HG03135 (cell line): ENCODE measurements around the gene FIBCD1.

Source experiments
- ATAC-seq: cut with Tn5 transposase; IDR thresholded peaks from one replicate; pipeline ENCODE4 v1.9.1; 2021; ENCODE audit warnings: mild to moderate bottlenecking, moderate library complexity; ENCODE audit not compliant: unreplicated experiment

The FIBCD1 gene

DNA sequence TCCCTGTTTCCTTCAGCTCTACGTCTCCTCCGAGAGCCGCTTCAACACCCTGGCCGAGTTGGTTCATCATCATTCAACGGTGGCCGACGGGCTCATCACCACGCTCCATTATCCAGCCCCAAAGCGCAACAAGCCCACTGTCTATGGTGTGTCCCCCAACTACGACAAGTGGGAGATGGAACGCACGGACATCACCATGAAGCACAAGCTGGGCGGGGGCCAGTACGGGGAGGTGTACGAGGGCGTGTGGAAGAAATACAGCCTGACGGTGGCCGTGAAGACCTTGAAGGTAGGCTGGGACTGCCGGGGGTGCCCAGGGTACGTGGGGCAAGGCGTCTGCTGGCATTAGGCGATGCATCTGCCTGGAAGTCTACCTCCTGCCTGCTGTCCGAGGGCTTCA is 76.3 kb downstream of the FIBCD1 start:
- no peak for ATAC-seq

DNA sequence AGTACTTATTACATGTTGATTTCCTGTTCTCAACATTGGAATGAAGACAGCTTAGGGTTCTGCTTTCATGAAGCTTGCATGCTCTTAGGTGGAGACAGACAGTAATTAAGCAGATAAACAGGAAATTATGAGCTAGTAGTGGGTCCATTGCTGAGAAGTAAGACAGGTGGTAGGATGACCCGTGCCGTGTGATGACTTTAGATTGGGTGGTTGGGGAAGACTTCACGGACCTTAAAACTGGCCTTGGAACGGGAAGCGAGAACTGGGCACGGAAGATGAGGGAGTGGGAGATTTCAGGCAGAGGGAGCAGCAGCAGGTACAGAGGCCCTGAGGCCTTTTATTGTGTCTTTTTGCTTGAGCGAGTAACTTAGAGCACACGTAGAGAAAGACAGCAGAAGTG is 76.8 kb downstream of the FIBCD1 start:
- ATAC-seq = no peak

DNA sequence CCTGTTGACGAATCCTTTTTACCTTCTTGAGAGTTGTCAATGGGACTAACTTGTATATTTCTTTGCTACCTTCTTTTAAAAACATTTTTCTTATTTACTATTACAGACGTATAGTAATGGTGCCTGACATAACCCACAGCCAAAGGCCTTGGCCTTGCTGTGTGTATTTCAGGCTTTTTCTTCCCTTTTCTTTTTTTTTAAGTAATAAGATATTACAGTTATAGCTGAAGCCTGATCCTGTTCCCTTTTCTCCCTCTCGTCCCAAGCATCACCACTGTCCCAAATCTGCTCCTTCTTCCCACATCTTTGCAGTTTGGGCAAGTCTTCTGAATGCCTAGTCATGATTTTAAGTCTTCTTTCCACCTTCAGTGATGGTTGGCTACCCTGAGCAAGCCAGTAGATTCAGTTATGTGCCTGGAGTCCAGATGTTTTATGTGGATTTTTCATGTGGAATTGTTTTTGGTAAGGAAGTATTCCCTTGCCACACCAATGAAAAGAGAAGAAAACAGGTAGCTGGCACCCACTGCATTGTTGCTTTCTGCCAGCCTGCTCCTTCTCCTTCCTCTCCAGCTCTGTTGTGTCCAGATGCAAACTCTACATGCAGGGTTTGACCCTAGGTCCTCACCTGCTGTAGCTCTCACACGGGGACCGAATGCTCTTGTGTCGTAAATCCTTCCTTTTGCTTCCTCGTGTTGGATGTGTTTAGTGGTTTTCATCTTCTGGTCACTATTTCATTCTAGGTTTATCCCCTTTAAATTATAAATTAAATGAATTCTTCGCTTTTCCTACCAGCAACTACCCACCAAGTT is 77.5 kb downstream of the FIBCD1 start:
- no peak for ATAC-seq

DNA sequence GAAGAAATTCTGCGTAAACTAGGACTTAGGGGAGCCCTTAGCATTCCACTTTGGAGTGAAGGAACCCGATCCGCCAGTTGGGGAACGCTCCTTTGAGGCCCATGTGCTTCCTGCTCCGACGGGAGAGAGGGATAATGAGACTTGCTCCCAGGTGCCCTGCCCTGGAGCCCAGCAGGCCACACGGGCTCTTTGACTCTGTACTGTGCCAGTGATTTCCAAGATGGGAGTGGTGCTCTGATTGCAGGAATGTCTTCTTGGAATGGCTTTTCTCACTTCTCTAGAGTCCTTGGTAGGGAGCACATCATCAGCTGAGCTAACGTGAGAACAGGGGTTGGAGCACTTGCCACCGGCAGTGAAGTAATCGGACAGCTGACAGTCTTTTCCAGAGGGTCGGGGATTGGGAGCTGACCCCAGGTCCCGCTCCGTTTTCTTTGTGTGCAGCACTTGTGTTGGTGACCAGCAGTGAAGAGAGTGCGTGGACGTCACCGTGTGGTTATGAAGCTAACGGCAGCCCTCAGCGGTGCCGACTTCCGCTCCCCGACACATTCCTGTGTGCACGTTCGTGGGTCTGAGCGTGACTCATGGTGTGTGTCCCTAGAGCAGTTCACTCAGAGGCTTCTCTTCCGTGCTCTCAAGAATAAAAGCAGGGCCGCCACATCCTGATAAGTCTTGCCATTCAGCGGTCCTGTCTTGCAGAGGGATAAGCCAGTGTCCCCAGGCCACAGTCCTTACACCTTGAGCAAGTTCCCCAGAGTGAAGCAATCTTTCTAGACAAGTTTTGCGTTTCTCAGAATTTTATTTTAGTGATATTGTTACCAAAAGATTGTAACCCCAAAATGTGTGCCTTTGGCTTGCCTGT is 78.4 kb downstream of the FIBCD1 start:
- ATAC-seq = no peak

DNA sequence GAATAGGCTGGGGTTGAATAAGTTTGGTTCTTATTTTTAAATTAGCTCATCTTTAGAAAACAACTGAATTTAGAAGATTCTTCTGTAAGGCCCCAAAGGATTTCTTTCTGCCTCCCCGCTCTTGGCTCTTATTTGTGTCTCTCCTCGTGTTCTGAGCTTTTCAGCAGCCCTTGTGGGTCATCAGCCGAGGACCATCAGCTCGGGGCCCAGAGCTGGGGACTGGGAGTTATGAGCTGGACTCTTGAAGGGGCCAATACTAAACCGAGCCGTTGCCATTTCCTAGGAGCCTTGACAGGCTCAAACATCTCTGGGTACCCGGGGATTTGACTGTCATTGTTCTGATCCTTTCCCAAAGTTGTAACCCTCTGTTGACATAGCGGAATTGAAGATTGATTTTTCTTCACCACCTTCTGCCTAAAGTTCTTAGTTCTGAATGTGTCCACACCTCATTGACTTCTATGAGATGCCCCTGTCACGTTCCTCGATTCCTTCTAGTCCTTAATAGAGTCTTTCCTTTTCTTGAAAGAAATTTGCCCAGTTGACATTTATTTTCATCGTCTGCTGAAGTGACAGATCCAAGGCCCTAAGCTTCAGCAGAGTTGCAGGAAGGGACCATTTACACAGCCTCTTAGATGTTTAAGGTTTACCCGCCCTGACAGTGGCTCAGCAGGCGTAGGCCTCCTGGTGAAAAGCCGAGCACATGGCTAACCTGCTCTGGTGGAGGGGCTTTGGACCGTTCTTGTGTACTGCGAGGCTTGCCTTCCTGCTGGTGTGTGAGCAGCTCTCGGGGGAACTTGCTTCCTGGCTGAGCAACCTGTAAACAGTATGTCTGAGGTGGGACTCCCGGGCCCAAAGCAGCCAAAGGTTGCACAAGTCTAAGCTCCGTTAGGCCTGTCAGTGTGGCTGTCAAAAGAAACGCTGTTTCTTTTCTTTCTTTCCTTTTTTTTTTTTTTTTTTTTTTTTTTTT is 80.0 kb downstream of the FIBCD1 start:
- no peak for ATAC-seq

DNA sequence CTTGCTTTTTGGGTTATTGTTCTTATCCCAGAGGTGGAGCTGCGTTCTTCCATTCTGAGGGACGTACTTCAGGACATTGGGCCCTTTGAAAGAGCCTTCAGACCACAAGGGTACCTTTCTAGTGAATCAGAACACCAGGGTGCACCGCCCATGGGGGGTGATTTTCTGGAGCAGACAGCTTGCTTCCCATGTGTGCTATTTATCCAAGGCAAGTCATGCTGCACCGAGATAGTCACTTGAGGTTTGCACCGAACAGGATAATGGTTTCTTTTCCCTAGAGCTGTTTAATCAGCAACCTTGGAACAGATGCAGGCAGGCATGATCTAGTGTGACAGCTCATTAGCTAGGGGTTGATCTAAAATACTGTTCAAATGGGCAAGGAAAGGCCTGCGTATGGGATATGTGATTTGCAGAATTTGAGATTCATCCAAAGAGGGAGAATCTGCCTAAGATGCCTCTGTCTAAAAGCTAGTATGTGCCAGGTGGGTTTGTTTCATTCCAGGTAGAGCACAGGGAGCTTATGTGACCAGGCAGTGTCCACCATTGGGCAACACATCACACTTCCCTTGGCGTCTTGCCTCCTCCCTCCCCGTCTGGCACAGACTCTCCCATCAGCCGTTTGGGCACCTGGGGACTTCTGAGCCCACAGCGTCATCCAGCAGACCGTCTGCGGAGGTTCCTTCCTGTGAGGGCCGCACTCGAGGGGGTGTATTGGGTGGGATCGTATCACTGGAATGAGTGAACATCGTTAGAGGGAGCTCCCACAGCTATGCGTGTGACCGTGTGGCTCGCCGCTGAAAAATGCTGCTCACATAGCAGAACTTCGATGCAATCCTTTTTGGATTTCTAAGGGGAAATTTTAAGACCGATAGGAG is 80.9 kb downstream of the FIBCD1 start:
- no peak for ATAC-seq

DNA sequence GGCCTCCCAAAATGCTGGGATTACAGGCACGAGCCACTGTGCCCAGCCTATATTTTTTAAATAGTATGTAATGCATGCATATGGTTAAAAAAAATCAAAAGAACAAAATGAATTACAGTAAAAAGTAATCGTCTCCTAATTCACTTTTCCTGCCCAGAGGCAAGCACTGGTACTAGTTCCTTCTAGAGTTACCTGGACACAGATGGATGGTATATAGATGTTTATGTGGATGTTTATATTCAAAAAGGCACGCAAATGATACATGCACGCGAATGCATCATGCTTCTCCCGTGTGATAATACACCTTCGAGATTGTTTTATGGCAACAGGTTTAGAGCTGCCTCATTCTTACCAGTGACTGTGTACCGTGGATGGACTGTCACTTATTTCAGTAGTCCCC is 82.6 kb downstream of the FIBCD1 start:
- no peak for ATAC-seq

DNA sequence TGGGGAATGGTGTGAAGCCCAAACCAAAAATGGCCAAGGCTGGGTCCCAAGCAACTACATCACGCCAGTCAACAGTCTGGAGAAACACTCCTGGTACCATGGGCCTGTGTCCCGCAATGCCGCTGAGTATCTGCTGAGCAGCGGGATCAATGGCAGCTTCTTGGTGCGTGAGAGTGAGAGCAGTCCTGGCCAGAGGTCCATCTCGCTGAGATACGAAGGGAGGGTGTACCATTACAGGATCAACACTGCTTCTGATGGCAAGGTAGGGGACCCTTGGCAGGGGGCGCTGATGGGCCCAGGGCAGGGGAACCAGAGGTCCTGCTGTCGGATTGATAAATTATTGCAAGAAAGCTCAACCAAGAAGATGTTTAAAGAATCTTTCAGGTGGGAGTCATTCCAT is 84.2 kb downstream of the FIBCD1 start:
- no peak for ATAC-seq

DNA sequence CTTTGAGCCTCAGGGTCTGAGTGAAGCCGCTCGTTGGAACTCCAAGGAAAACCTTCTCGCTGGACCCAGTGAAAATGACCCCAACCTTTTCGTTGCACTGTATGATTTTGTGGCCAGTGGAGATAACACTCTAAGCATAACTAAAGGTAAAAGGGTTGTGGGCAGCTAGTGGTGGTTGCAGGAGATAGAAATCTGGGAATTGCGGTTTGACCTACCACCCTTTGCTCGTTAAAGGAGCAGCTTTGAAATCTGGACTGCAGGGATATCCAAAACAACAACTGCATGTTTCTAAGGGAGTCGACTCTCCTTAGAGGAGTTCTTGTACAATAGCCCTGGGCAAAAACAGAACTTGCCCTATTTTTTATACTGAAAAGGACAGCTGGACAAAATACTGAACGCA is 85.0 kb downstream of the FIBCD1 start:
- no peak for ATAC-seq

DNA sequence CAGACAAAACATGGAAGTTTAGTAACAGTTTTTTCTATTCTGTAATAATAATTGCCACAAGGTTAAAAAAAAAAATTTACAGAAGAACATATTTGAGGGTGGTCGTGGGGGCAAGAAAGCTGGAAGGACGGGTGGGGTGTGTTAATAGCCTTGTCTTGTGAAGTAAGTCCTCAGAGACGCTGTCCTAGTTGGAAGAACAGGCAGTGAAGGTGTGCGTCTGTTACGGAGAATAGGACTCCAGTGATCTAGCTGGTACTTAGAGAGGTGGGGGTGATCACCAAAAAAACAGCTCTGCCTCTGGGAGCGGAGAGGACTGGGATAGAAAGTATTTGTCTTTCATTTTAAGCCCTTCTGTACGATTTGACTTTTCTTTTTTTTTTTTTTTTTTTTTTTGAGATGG is 86.2 kb downstream of the FIBCD1 start:
- no peak for ATAC-seq
